DMS53 treated with DMSO at 0.1 percent for 48 hours (cell line): ENCODE results near the gene RPL15.
"Not testable (repeated sequence)": the region's sequence is repeated elsewhere in the genome, so short reads cannot be mapped to it uniquely, and the experiment has no call there.

ENCODE experiments used
- DNase-seq: peaks from one replicate; lab custom pipeline; 2025; ENCODE audit not compliant: unreplicated experiment; lab: John Stamatoyannopoulos, UW

The RPL15 gene

DNA sequence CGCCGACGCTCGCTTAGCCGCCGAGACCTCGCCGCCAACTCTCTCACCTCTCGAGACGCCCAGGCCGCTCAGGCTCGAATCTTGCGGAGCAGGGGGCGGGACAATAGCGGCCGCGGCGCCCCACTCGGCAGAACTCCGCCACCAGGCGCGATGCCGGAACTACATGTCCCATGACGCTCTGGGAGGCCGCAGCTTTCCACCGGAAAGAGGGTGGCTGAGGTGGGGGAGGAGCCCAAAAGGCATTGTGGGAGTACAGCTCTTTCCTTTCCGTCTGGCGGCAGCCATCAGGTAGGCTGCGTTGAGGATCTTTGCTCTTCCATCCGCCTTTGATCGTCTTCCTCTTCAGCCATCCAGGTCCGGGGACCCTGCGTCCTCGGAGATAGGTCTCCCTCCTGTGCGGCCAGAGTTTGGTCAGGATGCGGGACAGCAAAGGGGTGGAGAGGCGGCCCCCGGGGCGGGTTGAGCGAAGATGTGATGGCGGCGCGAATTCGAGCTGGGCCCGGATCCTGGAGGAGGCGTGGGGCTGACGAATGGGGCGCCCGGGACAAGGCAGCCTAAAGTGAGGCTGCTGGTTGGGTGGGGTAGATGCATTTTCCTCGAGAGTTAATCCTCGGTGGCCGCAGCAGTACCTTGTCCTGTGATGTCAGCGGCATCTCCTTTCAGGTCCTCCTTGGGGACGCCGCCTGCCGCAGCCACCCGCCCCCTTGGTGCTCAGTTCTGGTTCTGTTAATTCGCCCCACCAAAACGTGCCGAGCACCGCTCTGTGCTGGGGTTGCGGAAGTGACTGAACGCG is at the start of gene RPL15, which contains the start of gene NKIRAS1:
RPL15 (plus strand) TSS at position 247 of the 793 bp plus-strand sequence. CDS start 728 bp downstream, outside the sequence.
NKIRAS1 (minus strand) TSS at position 105 of the 793 bp plus-strand sequence. CDS start 6,086 bp downstream, outside the sequence.
- peak; percentile 38 for DNase-seq

DNA sequence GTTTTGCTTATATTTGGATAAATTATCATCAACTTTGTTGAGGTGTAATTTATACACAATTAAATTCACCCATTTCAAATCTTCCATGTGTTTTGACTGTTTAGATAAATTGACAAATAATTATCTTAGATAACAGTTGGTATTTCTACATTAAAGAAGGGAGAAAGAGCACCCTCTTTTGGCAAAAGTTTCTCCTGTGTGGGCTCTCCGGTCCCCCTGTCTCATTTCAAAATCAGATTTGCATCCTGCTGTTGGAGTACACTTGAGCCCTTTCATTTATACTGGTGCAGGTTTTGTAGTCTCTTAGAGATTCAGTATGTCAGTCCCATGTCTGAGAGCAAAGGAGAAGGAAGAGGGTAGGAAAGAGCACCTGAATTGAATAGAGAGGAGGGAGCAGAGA is 49.5 kb upstream of the RPL15 start:
- DNase-seq = no peak

DNA sequence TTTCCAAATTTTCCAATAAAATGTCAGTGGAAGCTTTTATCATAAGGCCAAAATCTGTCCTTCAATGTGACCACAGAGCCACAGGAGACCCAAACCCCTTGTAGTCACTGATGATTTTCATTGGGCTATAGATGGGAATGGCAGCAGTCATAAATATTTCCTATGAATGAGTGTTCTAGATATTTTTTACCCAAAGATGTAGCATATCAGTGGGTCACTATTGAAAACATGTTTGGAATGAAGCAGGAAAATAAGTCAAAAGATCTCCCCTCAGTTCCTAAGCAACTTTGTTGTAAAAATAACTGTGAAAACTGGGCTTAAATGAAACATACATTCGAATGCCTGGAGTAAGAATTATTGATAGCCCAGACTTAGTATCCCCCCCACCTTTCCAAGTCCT is 49.1 kb upstream of the RPL15 start:
- no peak for DNase-seq

DNA sequence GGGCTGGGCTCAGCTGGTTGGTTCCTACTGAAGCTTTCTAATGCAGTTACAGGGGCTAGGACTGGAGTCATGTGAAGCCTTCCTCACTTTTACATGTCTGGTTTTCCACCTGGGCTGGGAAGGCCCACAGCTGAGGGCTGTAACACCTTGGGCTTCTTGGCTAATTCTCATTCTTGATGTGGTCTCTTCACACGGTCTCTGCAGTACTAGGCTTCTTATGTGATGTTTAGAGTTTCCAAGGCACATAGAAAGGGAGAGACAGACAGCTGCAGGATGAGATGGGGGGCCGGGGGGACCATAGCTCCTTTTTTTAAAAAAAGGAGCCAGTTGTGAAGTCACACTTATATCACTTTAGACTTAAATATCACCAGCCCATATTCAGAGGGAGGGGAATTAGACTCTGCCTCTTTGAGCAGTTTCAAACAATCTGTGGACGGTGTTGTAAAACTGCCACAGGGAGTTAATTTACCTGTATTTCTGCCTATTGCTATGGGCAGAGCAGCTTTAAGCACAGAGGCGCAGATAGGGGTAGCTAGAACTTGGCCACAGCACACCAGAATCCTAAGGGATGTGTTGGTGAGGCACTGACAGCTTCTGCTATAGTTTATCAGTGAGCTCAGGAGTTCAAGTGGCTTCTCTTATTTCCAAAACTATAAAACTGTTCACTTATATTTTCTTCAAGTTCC is 46.8 kb upstream of the RPL15 start:
- no peak for DNase-seq

DNA sequence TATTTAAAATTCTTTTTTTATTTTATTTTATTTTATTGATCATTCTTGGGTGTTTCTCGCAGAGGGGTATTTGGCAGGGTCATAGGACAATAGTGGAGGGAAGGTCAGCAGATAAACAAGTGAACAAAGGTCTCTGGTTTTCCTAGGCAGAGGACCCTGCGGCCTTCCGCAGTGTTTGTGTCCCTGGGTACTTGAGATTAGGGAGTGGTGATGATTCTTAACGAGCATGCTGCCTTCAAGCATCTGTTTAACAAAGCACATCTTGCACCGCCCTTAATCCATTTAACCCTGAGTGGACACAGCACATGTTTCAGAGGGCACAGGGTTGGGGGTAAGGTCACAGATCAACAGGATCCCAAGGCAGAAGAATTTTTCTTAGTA is 46.3 kb upstream of the RPL15 start:
- not testable (repeated sequence) for DNase-seq

DNA sequence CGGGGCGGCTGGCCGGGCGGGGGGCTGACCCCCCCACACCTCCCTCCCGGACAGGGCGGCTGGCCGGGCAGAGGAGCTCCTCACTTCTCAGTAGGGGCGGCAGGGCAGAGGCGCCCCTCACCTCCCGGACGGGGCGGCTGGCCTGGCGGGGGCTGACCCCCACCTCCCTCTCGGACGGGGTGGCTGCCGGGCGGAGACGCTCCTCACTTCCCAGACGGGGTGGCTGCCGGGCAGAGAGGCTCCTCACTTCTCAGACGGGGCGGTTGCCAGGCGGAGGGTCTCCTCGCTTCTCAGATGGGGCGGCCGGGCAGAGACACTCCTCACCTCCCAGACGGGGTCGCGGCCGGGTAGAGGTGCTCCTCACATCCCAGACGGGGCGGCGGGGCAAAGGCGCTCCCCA is 45.6 kb upstream of the RPL15 start:
- DNase-seq = not testable (repeated sequence)

DNA sequence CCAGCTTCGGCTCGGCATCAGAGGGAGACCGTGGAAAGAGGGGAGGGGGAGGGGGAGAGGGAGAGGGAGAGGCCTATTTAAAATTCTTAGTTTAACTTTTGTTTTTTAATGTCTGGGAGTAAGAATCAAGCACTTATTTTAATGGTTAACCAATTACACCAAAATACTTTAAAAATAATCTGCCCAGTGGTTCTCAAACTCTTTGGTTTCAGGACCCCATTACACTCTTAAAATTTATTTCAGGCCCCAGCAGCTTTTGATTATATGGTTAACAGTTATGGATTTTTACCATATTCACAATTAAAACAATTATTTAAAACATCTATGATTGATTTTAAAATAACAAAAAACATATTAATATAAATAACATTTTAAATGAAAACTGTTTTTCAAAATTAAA is 44.6 kb upstream of the RPL15 start:
- no peak for DNase-seq

DNA sequence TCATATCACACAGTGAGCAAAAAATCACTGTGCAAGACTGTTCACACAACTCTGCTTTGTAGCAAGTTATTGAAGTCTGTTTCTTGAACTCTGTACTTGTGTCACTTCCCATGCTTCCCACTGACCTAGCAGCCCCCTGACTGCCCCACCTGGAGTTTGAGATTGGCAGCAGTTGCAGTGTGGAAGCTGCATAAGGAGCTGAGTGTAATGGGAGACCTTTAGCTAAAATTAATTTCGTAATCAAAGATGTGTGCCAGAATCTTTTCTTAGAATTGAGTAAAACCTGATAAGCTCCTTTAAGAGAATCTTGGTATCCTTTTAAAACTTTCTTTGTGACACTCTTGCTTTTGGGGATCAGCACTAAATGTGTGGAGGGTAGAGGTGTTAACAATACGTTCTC is 43.0 kb upstream of the RPL15 start:
- DNase-seq = no peak

DNA sequence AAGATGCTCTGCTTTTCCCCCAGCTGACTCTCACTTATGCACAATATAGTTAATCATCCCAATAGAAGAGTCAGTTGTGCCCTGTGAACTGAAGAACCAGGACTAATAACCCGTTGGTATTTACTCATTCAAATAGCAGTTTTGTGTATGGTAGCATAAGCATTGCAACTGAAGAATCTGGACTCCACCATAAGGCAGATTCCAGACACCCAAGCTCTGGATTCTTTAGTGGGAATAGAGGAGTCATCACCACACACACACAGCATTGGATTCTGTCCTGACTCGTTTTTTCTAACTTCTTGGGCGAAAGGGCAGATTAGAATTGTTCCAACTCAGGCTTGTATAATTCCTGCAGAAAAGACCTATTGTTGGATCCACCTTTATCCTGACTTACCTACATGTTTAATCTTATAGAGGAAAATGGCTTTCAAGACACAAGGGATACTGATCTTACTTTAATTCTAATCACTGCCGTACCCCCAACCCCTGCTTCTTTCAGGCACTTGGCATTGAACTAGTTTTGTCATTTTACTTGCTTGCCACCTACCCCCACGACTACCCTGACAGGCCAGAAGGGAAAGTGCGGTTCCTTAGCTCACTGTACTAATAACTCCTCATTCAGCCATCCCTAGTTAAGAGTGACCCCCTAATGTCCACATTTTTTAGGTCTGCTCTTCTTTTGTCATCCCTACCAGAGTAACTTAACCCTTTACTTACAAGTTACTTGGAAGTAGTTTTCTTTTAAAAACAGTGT is 42.4 kb upstream of the RPL15 start:
- DNase-seq = no peak

DNA sequence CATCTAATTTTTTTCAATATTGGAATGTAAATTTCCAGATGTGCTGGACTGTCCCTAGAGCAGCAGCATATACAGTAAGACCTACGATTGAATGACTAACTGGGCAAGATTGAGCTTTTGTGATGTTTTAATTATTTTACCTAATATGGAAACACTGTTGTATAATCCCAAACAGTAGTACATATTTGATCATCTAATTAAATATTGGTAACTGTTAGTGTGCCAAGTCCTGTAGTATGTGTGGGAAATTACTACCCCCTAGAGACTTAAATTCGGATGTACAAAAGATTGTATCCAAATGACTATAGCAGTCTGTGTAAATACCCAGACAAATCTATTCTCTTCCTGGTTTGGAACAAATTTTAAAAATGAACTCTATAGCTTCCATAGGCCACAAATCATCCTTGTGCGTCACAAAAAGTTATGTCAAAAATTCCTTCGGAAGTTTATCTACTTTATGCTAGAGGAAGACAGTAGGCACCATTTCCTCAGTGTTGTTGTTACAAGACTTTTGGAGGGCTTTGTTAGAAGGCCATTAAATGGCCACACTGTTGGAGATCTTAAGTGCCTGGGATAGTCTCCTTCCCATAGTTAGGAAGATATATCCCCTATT is 41.7 kb upstream of the RPL15 start:
- no peak for DNase-seq

DNA sequence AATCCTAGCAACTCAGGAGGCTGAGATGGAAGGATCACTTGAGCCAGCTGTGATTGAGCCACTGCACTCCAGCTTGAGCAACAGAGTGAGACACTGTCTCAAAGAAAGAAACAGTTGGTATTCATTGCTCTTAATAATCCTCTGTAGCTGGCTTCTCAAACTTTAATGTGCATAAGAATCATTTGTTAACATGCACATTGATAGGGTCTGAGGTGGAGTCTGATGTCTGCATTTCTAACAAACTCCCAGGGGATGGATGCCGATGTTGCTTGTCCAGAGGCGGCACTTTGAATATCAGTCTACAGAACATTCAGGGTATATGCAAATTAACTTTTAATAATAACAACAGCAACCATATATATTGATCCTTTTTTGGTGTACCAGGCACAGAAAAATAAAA is 40.0 kb upstream of the RPL15 start:
- DNase-seq = no peak

DNA sequence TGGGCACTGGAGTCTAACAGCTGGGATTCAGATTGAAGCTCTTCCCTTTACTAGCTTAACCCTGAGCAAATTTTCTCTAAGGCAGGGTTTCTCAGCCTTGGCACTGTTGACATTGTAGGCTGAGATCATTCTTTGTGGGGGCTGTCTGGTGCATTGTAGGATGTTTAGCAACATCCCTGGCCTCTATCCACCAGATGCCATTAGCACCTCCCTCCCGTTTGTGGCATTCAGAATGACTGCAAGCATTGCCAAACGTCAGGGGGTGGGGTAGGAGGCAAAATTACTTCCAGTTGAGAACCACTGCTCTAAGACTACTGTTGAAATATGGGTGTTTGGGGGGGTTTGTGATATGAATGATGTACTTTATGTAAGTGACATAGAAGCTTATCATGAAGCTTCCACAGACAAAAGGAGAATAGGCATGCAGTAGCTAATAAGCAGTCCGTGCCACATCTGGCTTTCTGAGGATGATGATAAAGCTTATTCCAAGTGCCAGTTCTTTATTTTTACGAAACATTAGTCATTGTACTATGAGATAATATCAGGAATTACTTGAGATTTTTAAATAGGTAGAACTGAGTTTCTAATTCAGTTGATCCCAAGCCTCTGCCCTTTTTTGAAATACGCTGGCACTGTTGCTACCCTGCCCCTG is 39.5 kb upstream of the RPL15 start:
- DNase-seq = no peak

DNA sequence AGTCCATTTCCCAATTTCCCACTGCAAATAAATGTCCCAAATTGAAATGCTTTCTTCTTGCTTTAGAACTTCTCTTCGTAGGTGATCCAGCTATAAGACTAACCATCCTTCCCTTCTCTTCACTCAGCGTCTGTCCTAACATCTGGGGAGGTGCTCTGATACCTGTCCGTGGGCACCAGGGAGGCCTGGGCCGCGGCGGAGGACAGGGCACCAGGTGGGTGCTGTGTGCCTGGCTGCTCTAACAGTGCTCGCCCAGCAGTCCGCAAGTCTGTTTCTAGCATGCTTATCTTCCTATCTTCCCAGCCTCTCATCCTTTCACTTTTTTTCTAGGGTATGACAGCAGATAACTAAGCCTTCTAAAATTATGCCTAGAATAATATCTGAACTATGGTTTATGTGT is 37.4 kb upstream of the RPL15 start:
- DNase-seq = no peak

DNA sequence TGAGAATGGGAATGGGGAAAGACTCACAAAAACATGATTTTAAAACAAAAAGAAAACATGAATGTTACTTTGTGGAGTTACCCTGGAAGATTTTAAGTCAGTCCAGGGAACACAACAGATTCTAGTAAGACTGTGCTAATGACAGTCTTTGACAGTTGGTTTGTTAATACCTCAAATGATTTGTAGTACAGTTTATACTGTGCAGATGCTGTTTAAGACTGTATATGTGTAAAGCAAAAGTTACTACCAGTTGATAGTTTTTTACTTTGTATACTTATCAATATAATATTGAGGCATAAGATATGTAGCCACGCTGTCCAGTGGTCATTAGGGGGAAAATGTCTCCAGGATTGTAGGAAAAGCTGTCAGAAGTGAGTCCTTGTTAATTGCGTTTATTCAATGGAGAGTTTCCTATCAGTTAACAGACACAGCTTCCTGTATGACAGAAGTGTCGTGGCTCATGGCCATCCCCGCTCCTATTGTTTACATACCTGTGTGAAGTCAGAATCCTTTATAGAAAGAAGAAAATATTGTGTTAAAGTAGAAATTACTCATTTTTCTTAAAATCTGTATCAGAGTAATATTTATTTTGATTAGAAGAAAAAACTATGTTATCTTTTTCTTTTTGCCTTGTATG is 36.1 kb upstream of the RPL15 start:
- DNase-seq = no peak

DNA sequence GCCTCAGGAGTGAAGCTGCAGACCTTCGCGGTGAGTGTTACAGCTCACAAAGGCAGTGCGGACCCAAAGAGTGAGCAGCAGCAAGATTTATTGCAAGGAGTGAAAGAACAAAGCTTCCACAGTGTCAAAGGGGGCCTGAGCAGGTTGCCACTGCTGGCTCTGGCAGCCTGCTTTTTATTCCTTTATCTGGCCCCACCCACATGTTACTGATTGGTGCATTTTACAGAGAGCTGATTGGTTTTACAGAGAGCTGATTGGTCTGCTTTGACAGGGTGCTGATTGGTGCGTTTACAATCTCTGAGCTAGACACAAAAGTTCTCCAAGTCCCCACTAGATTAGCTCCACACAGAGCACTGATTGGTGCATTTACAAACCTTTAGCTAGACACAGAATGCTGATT is 34.9 kb upstream of the RPL15 start:
- DNase-seq = not testable (repeated sequence)

DNA sequence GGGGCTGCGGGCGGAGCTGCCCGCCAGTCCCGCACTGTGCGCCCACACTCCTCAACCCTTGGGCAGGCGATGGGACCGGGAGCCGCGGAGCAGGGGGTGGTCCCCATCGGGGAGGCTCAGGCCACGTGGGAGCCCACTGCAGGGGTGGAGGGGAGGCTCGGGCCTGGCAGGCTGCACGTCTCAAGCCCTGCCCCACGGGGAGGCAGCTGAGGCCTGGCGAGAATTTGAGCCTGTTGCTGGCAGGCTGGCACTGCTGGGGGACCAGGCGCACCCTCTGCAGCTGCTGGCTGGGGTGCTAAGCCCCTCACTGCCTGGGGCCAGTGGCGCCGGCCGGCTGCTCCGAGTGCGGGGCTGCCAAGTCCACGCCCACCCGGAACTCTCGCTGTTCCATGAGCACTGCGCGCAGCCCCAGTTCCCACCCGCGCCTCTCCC is 34.4 kb upstream of the RPL15 start:
- DNase-seq = no peak

DNA sequence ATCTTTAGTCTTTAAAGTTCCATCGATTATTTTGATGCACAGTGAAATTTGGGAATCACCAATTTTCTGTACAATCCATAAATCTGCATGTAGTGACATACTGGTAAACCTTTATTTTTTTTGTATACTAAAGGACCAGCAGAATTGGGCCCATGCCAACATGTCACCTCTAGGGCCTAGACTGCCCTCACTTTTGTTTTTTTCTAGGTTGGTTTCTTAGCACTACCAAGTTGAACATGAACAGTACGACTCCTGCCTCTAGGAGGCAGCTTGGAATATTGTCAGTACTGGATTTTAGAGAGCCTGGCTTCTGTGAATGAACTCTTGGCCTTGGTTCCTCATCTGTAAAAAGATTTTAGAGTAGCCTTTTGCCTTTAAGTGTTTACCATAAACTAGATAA is 32.5 kb upstream of the RPL15 start:
- DNase-seq = no peak

DNA sequence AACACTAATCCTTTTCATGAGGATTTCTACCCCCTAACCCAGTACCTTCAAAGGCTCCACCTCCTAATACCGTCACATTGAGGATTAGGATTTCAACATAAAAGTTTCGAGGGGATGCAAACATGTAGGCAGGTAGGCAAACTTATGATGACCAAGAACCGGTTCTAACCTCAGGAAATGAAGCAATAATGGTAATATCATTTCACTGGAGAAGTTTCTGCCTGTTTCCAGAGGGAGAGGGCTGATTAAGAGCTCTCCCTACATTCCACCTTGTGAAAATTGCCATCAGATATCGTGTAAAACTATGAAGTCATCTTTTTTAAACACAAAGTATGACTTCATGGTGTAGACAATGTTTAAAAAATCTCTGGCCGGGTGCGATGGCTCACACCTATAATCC is 31.7 kb upstream of the RPL15 start:
- no peak for DNase-seq

DNA sequence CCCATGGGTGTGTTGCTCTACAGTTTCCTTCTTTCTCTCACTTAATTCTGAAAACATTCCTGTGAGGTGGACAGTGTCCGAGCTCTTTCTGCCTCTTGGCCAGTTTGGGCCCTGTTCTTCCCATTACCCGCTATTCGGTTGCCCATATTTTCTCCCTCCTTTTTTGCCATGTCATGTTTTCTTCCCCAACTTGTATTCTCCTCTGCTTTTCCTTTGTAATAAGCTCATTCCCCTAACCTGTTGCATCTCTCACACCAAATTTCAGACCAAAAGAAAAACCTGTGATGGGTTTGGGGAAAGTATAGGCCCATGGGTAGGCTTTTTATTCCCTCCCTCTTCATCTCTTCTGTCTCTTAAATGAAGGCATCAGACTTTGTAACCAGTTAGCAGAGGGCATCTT is 30.6 kb upstream of the RPL15 start:
- no peak for DNase-seq

DNA sequence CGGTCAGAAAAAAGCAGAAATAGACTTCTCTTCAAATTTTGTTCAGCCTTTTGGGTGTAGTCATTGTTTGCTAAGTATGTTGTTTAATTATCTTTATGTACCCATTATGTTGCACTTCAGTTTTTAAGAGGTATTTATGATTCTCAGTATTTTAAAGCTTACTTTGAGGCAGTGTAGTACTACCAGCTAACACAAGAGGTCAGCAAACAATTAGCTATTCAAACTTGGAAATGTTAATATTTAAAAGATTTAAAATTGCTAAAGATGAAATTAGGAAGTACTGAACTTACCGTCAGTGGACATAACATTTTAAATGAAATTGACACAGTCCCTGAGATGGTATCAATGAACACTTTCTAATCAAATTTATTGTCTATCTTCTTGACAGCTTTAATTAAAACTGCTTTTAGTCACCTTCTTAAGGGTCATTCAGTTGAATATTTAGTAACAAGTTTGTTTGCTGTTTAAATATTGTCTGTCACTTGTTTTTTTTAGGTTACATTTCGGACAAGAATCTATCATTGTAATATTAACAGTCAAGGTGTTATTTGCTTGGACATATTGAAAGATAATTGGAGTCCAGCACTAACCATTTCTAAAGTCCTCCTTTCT is 28.2 kb upstream of the RPL15 start:
- no peak for DNase-seq
